ENCODE measurements around the gene FAM20A.

Gene FAM20A

DNA sequence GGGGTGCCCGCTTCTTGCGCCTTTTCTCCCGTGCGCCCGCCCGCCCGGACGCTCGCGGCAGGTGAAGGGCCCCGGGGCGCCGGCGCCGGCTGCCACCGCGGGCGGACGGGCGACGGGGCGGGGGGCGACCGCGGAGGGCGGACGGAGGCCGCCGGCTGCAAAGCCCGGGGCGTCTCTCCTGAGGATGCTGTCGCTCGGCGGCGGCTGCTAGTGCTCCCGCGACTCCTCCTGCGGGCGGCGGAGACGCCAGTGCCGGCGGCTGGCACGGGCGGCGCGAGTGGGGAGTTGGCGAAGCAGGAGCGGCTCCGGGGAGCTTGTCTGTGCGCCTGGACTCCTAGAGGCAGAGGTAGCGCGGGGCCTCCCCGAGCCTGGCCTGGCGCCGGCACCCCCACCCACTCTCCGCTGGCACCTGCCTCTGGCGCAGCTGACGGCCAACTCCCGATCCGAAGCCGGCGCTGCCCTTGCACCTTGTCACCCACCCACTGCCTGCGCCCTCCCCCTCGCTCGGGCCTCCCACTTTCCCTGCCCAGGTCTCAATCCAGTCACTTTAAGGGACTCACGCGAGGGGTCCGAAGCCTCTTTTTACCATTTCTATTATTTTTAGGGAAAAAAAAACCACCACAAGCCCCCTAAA, at the start of gene FAM20A:
FAM20A (minus strand) TSS at position 437 of the 634 bp plus-strand sequence. CDS start 701 bp downstream, outside the sequence.
- peak; percentile 5 for DNase-seq

DNA sequence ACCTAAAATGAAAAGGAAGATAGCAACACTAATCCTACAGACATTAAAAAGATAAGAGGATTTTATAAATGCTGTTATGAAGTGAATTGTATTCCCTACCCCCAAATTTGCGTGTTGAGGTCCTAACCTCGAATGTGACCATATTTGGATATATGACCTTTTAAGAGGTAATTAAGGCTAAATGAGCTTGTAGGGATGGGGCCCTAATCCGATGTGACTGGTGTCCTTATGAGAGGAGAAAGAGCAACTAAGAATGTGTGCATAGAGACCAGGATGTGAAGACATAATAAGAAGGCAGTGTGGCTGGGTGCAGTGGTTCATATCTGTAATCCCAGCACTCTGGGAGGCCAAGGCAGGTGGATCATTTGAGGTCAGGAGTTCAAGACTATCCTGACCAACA, 48.2 kb upstream of the FAM20A start:
- DNase-seq = no peak

DNA sequence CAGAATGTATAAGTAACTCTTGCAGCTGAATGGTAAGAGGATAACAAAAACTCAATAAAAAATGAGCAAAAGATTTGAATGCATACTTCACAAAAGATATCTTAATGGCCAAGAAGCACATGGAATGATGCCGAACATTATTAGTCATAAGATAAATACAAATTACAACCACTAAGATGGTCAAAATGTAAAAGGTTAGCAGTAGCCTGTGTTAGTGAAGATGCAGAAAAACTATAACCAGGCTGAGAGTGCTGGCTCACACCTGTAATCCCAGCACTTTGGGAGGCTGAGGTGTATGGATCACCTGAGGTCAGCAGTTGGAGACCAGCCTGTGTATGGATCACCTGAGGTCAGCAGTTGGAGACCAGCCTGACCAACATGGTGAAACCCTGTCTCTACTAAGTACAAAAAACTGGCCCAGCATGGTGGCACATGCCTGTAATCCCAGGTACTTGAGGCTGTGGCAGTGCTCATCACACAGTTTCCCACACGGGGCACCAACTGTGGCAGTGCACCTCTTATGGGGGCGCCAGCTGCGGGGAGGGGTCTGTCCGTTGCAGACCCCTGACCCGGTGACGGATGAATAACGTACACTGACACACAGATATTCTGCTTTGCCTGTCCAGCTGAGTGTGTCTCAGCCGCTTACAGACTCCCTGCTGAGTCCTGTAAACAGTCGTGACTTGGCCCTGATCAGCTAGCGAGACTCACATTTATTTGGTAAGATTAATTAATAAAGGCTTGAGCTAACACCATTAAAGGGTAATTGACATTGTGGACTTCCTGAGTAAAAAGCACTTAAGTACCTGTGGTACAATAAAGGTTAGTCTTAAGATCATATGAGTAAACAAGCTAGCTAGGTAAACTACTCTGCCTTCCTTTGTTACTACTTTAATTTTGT, 45.7 kb upstream of the FAM20A start:
- DNase-seq = no peak

- DNase-seq = no peak
Measured at GRCh38 chr17:68642118-68642412, 40.9 kb upstream of the FAM20A start.

DNA sequence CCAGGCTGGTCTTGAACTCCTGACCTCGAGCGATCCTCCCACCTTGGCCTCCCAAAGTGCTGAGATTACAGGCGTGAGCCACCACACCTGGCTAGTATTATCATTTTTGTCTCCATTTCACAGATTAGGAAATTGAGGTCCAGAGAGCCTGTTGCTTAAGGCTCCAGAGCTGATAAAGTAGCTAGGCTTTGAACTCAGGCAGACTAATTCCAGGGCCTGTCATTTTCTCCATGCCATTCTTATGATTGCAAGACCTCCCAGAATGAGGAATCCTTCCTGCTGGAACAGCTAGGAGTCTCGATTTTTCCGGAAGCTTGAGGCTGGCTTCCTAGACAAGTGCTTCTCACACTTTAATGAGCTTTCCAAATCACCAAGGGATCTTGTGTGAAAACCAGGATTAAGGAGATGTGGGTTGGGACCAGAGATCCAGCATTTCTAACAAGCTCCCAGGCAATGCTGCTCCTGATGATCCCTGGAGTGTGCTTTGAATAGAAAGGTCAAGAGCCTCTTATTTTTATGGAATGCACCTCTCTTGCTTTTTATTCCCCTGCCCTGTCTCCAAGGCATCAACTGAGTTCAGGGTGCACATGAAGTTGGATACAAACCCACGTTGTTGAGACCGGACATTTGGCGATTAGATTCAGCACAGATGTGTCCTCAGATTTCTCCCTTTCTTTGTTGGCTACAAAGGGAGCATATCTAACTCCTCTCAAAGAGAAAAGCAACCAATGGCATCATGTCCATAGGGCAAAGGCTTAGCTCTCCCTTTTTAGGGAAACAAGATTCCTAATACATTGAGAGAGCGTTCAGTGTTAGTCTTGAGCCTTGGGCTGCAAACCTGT, 40.3 kb upstream of the FAM20A start:
- DNase-seq = no peak

- no peak for DNase-seq
Measured at GRCh38 chr17:68640242-68640989, 39.2 kb upstream of the FAM20A start.

- no peak for DNase-seq
Measured at GRCh38 chr17:68634345-68634876, 33.2 kb upstream of the FAM20A start.

- DNase-seq = no peak
Measured at GRCh38 chr17:68628576-68628957, 27.4 kb upstream of the FAM20A start.

- no peak for DNase-seq
Measured at GRCh38 chr17:68627956-68628575, 26.9 kb upstream of the FAM20A start.

- no peak for DNase-seq
Measured at GRCh38 chr17:68624381-68624780, 23.2 kb upstream of the FAM20A start.

DNA sequence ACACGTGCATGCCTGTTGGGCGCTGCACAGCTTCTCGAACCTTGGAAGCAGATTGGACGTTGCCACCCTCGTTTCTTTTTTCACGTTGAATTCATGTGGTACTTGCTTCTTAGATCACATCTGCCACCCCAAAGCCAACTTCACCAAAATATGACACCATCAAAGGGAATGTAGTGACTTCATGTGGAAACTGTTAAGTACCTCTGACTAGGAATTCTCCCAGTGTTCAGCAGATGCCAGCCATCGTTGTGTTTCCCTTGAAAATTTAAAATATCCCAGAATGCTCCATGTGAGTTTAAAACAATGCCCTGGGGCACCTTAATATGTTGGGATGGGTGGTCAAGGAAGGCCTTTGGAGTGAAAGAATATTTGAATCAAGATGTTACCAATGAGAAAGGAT, 22.6 kb upstream of the FAM20A start:
- no peak for DNase-seq

- no peak for DNase-seq
Measured at GRCh38 chr17:68622423-68622822, 21.3 kb upstream of the FAM20A start.

GRCh38 chr17:68621065-68621464, 19.9 kb upstream of the FAM20A start:
- DNase-seq = no peak

GRCh38 chr17:68616334-68616733, 15.2 kb upstream of the FAM20A start:
- no peak for DNase-seq

DNA sequence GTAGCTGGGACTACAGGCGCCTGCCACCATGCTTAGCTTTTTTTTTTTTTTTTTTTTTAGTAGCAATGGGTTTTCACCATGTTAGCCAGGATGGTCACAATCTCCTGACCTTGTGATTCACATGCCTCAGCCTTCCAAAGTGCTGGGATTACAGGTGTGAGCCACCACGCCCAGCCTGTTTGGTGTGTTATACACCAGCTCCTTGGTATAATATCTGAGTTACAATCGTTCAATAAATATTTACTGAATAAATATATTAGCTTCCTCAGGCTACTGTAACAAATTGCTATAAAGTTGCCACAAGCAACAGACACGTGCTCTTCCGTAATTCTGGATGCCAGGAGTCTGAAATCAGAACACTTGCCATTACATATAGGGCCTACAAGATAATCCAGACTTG, 13.6 kb upstream of the FAM20A start:
- no peak for DNase-seq

DNA sequence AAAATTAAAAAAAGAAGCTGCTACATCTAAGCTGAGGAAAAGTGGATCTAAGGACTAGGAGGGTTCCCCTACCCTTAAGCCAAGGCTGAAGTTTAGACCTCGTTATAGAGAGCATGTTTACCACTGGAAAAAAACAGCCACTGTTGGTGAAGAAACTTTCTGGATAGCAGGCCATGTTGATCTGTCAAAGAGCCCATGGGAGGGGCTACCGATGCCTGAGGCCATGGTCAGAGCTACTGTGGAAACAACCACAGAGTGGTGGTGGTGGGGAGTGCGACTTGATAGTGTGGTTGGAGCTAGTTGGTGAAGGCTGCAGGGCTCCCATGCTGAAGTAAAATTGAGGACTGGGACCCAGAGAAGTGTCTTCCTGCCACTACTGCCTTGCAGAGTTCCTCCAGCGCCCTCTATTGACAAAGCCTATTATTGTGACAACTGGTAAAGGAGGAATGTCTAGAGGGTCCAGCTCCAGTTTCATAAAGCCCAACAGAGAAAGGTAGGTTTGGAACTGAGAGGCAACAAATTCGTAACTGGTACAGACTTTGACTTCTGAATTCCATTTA, 12.7 kb upstream of the FAM20A start:
- no peak for DNase-seq

- no peak for DNase-seq
Measured at GRCh38 chr17:68612923-68613292, 11.7 kb upstream of the FAM20A start.

GRCh38 chr17:68612209-68612922, 11.2 kb upstream of the FAM20A start:
- DNase-seq = no peak

GRCh38 chr17:68611353-68612208, 10.4 kb upstream of the FAM20A start:
- no peak for DNase-seq

GRCh38 chr17:68610554-68610953, 9.4 kb upstream of the FAM20A start:
- DNase-seq = no peak

All from stimulated activated CD4-positive, alpha-beta T cell treated with anti-CD3 and anti-CD28 coated beads, Interleukin-12 subunit alpha, Interleukin-12 subunit beta, amount 100 ng/mL, for 4 hours (primary cell).